ENCODE results near the gene CDC42BPA.
A peak's percentile ranks its signal among the peaks of the same experiment; 100 is the strongest.

DNA sequence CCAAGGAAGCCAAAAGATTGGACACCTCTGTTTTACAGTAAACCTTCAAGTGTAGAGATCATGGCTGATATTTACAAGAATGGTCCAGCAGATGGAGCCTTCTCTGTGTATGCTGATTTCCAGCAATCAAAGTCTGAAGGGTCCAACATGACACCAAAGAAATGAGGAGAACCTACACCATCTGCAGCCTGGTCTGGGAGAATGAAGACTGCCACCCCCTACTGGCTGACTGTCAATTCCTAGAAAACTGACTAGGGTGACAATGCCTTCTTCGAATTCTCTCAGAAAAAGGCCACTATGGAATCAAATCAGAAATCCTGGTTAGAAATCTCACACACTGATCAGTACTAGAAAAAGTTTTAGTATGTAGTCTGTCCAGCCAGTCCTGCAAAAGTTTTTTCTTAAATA is 83.3 kb downstream of the CDC42BPA start:
- TF ChIP-seq, protein P1, sequence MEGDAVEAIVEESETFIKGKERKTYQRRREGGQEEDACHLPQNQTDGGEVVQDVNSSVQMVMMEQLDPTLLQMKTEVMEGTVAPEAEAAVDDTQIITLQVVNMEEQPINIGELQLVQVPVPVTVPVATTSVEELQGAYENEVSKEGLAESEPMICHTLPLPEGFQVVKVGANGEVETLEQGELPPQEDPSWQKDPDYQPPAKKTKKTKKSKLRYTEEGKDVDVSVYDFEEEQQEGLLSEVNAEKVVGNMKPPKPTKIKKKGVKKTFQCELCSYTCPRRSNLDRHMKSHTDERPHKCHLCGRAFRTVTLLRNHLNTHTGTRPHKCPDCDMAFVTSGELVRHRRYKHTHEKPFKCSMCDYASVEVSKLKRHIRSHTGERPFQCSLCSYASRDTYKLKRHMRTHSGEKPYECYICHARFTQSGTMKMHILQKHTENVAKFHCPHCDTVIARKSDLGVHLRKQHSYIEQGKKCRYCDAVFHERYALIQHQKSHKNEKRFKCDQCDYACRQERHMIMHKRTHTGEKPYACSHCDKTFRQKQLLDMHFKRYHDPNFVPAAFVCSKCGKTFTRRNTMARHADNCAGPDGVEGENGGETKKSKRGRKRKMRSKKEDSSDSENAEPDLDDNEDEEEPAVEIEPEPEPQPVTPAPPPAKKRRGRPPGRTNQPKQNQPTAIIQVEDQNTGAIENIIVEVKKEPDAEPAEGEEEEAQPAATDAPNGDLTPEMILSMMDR (IDR thresholded peaks at IDR 0.05), result peak; percentile 36 to 56 (median 44)
- TF ChIP-seq POLR2A (IDR thresholded peaks at IDR 0.05), result no peak
